Nephron progenitor cell (in vitro differentiated cells): ENCODE measurements around the gene IL4I1.
"Not testable (repeated sequence)": the region's sequence is repeated elsewhere in the genome, so short reads cannot be mapped to it uniquely, and the experiment has no call there.

Experiments
- DNase-seq: peaks from one replicate; pipeline ENCODE4 v3.0.0; 2021
- H3K27ac Mint-ChIP-seq: 2 replicates; pipeline ENCODE4 v1.8.0; 2021; ENCODE audit warnings: mild to moderate bottlenecking, moderate library complexity, mixed read lengths
- H3K27me3 Mint-ChIP-seq: 2 replicates; pipeline ENCODE4 v1.8.0; 2021; ENCODE audit warnings: mild to moderate bottlenecking, low read depth, mixed read lengths; ENCODE audit not compliant: poor library complexity
- H3K36me3 Mint-ChIP-seq: 2 replicates; pipeline ENCODE4 v1.8.0; 2021; ENCODE audit warnings: low read depth, mixed read lengths
- H3K4me1 Mint-ChIP-seq: 2 replicates; pipeline ENCODE4 v1.8.0; 2021; ENCODE audit warnings: mixed read lengths
- H3K4me3 Mint-ChIP-seq: 2 replicates; pipeline ENCODE4 v1.8.0; 2021; ENCODE audit warnings: mild to moderate bottlenecking, moderate library complexity, mixed read lengths
- H3K9me3 Mint-ChIP-seq: 2 replicates; pipeline ENCODE4 v1.8.0; 2021; ENCODE audit warnings: mild to moderate bottlenecking, moderate library complexity, mixed read lengths
- CTCF ChIP-seq: fragments of 200-600 bp; sonication (generic); IDR thresholded peaks from 2 replicates; pipeline ENCODE4 v1.5.0; 2021; ENCODE audit warnings: antibody characterized with exemption

IL4I1 gene, protein sequence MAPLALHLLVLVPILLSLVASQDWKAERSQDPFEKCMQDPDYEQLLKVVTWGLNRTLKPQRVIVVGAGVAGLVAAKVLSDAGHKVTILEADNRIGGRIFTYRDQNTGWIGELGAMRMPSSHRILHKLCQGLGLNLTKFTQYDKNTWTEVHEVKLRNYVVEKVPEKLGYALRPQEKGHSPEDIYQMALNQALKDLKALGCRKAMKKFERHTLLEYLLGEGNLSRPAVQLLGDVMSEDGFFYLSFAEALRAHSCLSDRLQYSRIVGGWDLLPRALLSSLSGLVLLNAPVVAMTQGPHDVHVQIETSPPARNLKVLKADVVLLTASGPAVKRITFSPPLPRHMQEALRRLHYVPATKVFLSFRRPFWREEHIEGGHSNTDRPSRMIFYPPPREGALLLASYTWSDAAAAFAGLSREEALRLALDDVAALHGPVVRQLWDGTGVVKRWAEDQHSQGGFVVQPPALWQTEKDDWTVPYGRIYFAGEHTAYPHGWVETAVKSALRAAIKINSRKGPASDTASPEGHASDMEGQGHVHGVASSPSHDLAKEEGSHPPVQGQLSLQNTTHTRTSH

GRCh38 chr19:49896863-49897621 is at the start of gene IL4I1:
Gene IL4I1 (minus strand): TSS chr19:49896887. CDS start chr19:49896160, 727 bp downstream.
- Mint-ChIP-seq H3K36me3 (no peaks in the 10 kb centered on the region), H3K4me1 (peaks cover 35% of the 10 kb centered on the region), H3K9me3 (no peaks in the 10 kb centered on the region), H3K27ac (peak within 1 kb of the TSS; percentile 91), H3K4me3 (peak within 1 kb of the TSS; percentile 61), H3K27me3 (peaks cover 13% of the 10 kb centered on the region)
- DNase-seq, result no peak
- TF ChIP-seq CTCF, result no peak

- Mint-ChIP-seq H3K36me3 (no peaks in the 10 kb centered on the region), H3K27ac (no peak overlapping the region), H3K4me1 (peaks cover 32% of the 10 kb centered on the region), H3K27me3 (peaks cover 16% of the 10 kb centered on the region), H3K9me3 (no peaks in the 10 kb centered on the region), H3K4me3 (no peak overlapping the region)
- DNase-seq, result no peak
- TF ChIP-seq CTCF, result no peak
These were observed 49.7 kb upstream of the IL4I1 start for GRCh38 chr19:49946415-49946814.

- Mint-ChIP-seq H3K4me1 (peaks cover 26% of the 10 kb centered on the region), H3K27me3 (peaks cover 16% of the 10 kb centered on the region)
- not testable (repeated sequence) for H3K27ac Mint-ChIP-seq, DNase-seq, H3K4me3 Mint-ChIP-seq, H3K36me3 Mint-ChIP-seq, H3K9me3 Mint-ChIP-seq
These were observed 47.9 kb upstream of the IL4I1 start for GRCh38 chr19:49944567-49944966.

GRCh38 chr19:49940482-49940791 is 43.8 kb upstream of the IL4I1 start:
- Mint-ChIP-seq H3K36me3 (no peaks in the 10 kb centered on the region), H3K27me3 (peaks cover 23% of the 10 kb centered on the region), H3K9me3 (no peaks in the 10 kb centered on the region), H3K27ac (no peak overlapping the region), H3K4me1 (peaks cover 17% of the 10 kb centered on the region), H3K4me3 (no peak overlapping the region)
- TF ChIP-seq CTCF, result no peak
- DNase-seq, result no peak

DNA sequence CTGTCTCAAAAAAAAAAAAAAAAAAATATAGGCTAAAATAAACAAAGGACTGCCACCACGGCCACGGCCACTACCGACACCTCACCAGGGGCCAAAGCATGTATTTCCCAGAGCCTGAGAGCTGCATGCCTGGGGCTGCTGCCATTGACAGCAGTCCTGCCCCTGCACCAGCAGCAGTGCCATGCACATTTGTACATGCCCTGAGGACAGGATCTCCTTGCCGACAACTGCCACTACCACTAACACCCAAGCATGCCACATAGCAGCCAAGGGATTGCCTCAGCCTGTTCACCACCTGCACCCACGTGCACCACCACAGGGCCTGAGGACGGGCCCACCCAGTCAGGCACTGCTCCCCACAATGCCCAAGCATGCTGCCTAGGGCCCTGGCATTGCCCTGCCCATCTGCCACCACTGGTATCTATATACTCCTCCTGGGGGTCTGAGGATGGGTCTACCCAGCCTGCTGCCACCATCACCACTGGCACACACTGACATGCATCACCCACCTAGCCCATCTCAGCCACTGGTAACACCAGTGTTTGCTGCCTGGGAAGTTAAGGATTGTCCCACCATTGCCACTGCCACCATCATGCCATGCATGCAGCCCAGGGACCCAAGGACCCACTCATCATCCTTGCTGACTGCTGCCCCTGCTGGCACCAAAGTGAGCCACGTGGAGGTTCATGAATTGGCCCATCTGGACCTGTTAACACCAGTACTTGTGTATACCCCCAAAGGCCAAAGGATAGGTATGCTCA is 43.2 kb upstream of the IL4I1 start:
- H3K36me3 Mint-ChIP-seq, result no peaks in the 10 kb centered on the region
- peaks cover 27% of the 10 kb centered on the region for H3K27me3 Mint-ChIP-seq
- no peak for DNase-seq
- H3K27ac Mint-ChIP-seq, result no peak overlapping the region
- H3K4me3 Mint-ChIP-seq, result no peak overlapping the region
- peaks cover 17% of the 10 kb centered on the region for H3K4me1 Mint-ChIP-seq
- TF ChIP-seq CTCF, result no peak
- H3K9me3 Mint-ChIP-seq, result no peaks in the 10 kb centered on the region

DNA sequence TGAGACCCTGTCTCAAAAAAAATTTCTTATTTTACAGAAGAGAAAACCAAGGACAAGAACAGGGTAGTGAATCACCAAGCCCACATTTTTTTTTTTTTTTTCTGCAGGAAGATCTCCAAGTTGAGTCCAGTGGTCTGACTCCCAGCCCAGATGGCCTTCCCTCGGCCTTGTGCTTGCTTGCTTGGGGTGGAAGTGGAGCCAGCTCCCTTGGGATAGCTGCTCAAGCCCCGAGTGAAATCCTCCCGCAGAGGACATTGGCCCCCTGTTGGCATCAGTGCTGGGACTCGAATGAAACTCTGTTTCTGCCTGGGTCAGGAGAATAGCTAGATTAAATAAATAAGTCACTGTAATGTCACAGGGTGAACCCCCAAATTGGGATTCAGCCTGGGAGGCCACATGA is 42.0 kb upstream of the IL4I1 start:
- peaks cover 2% of the 10 kb centered on the region for H3K36me3 Mint-ChIP-seq
- peaks cover 17% of the 10 kb centered on the region for H3K4me1 Mint-ChIP-seq
- TF ChIP-seq CTCF, result no peak
- no peak overlapping the region for H3K4me3 Mint-ChIP-seq
- no peak overlapping the region for H3K27ac Mint-ChIP-seq
- DNase-seq, result no peak
- H3K9me3 Mint-ChIP-seq, result no peaks in the 10 kb centered on the region
- peaks cover 27% of the 10 kb centered on the region for H3K27me3 Mint-ChIP-seq
